HUES6 (cell line): Measurements from ENCODE around the gene FGGY.
"Not testable (repeated sequence)": the region's sequence is repeated elsewhere in the genome, so short reads cannot be mapped to it uniquely, and the experiment has no call there.

Experiments used
- H3K27ac ChIP-seq: 2 replicates; pipeline ENCODE4 v1.7.0; 2013; ENCODE audit warnings: low read depth, mild to moderate bottlenecking, low read length, inconsistent platforms
- H3K27me3 ChIP-seq: 2 replicates; pipeline ENCODE4 v1.6.1; 2013; ENCODE audit warnings: low read length; ENCODE audit not compliant: control insufficient read depth, insufficient read depth
- H3K36me3 ChIP-seq: 2 replicates; pipeline ENCODE4 v1.6.1; 2013; ENCODE audit warnings: low read length; ENCODE audit not compliant: control insufficient read depth, insufficient read depth
- H3K4me1 ChIP-seq: 2 replicates; pipeline ENCODE4 v1.6.1; 2013; ENCODE audit warnings: low read length; ENCODE audit not compliant: control insufficient read depth, insufficient read depth
- H3K4me3 ChIP-seq: 2 replicates; pipeline ENCODE4 v1.5.1; 2013; ENCODE audit warnings: low read depth, low read length
- H3K9ac ChIP-seq: one replicate; pipeline ENCODE4 v1.6.1; 2013; ENCODE audit warnings: mild to moderate bottlenecking, low read length
- H3K9me3 ChIP-seq: 2 replicates; pipeline ENCODE4 v1.6.1; 2013; ENCODE audit warnings: low read depth, low read length; ENCODE audit not compliant: control insufficient read depth, insufficient read depth

FGGY gene

DNA sequence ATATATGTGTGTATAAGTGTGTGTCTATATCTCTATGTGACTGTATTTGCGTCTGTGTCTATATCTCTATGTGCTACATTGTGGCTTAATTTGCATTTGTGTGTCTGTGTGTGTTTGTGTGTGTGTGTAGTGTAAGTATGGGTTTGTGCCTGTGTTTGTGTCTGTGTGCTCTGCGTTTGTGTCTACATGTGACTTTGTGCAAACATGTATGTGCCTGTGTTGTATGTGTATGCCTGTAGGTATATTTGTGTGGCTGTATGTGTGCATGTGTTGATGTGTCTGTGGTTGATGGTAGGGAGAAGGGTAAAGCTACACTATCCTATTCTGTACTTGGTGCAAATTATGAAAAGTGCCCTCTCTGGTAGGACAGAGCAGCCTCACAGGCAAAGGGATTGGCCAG lies 7.3 kb upstream of the FGGY start:
- Histone ChIP-seq H3K27ac (no peak overlapping the region), H3K27me3 (no peaks in the 10 kb centered on the region), H3K9me3 (no peaks in the 10 kb centered on the region), H3K9ac (no peak overlapping the region), H3K36me3 (no peaks in the 10 kb centered on the region), H3K4me1 (no peaks in the 10 kb centered on the region), H3K4me3 (no peak overlapping the region)

DNA sequence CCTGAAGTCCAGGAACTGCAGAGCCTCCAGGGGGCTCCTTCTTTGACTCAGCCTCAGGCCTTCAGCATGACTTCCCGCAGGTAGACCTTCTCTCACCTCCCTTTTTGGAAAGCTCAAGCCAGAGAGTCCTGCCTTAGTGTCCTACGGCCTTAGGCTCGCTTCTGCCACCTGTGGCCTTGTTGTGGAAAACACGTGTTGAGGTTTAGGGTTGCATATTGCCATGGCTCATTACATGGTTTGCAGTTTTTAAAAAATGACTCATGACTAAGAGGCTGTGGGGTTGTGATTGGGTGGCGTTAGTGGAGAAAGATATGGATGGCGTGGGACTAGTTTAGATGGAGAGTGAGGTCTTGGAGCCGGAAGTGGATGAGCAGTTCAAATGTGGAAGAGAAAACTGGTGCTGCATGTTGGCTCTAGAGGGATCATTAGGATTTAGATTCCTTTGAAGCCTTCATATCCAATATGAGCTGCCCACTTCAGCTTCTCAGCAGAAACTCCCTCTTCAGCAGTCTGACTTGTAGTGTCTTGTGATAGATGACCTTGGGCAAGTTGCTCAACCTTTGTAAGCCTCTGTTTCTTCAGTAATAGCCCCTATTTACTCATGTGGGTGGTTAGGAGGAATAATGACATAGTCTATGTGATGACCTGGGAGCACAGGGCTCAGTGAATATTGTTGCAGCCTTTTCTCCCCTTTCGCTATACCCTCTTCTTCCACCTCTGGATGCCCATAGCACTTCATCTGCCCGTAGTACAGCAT lies 6.5 kb upstream of the FGGY start:
- H3K9ac ChIP-seq = no peak overlapping the region
- no peaks in the 10 kb centered on the region for H3K9me3 ChIP-seq
- H3K27me3 ChIP-seq = no peaks in the 10 kb centered on the region; the same call in 1 of the 2 replicates
- H3K27ac ChIP-seq = no peak overlapping the region
- H3K4me1 ChIP-seq = no peaks in the 10 kb centered on the region
- H3K4me3 ChIP-seq = no peak overlapping the region
- no peaks in the 10 kb centered on the region for H3K36me3 ChIP-seq

DNA sequence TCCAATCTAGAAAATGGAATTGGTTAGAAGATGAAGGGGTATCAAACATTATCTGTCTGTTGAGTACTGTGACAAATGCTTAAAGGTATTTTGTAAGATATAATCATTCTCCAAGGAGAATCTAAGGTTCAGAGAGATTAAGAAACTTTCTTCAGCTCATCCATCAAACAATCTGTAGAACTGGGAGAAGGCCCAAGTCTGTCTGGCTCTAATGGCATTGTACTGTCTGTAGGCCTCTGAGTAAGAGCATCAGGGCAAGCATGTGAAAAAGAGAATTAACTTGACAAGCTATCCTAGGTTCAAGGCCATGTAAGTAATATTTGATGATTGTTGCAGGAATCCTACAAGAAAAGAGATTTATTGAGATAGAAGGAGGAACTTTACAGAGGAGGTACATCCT lies 5.3 kb upstream of the FGGY start:
- no peaks in the 10 kb centered on the region; the same call in 1 of the 2 replicates for H3K27me3 ChIP-seq
- no peaks in the 10 kb centered on the region for H3K9me3 ChIP-seq
- H3K36me3 ChIP-seq = no peaks in the 10 kb centered on the region
- H3K4me3 ChIP-seq = no peak overlapping the region
- no peak overlapping the region for H3K9ac ChIP-seq
- H3K27ac ChIP-seq = no peak overlapping the region
- H3K4me1 ChIP-seq = peaks cover 6% of the 10 kb centered on the region; the same call in 1 of the 2 replicates

DNA sequence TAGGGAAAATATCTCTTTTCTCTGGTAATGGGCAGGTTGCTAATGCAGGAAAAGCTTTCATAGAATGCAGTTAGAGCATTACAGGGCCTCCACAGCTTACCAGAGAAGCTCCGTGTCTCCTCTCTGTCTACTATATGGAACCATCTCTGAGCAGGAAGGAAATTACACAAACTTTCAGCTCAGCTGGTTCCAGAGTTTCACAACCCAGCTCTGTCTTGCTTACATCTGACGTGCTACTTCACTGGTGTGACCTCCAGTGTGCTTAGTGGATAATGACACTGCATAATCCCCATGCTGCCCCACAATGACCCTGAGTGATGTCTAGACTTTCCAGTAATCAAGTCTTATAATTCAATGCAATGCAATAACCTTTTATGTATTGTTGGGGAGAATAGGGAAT lies 4.3 kb upstream of the FGGY start:
- H3K4me3 ChIP-seq = no peak overlapping the region
- H3K9me3 ChIP-seq = no peaks in the 10 kb centered on the region
- no peak overlapping the region for H3K27ac ChIP-seq
- H3K36me3 ChIP-seq = no peaks in the 10 kb centered on the region
- no peak overlapping the region for H3K9ac ChIP-seq
- no peaks in the 10 kb centered on the region; the same call in 1 of the 2 replicates for H3K27me3 ChIP-seq
- H3K4me1 ChIP-seq = peaks cover 6% of the 10 kb centered on the region; the same call in 1 of the 2 replicates

DNA sequence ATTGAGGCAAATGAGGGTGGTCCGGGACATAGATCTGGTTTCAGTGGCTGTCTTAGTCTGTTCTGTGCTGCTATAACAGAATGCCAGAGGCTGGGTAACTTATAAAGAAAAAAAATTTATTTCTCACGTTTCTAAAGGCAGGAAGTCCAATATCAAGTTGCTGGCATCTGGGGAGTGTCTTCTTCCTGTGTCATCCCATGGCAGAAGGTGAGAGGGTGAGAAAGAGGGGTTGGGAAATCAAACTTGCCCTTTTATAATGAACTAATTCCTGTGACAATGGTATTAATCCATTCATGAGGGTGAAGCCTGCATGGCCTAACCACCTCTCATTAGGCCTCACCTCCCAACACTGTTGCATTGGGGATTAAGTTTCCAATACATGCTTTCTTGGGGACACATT lies 3.7 kb upstream of the FGGY start:
- no peaks in the 10 kb centered on the region for H3K9me3 ChIP-seq
- no peaks in the 10 kb centered on the region; the same call in 1 of the 2 replicates for H3K27me3 ChIP-seq
- H3K9ac ChIP-seq = no peak overlapping the region
- no peak overlapping the region for H3K4me3 ChIP-seq
- no peaks in the 10 kb centered on the region for H3K36me3 ChIP-seq
- H3K27ac ChIP-seq = no peak overlapping the region
- peaks cover 12% of the 10 kb centered on the region for H3K4me1 ChIP-seq

GRCh38 chr1:59293849-59294248 lies 3.0 kb upstream of the FGGY start:
- no peaks in the 10 kb centered on the region for H3K36me3 ChIP-seq
- H3K27me3 ChIP-seq = no peaks in the 10 kb centered on the region; the same call in 1 of the 2 replicates
- H3K27ac ChIP-seq = no peak overlapping the region
- H3K9ac ChIP-seq = no peak overlapping the region
- H3K4me3 ChIP-seq = no peak overlapping the region
- no peaks in the 10 kb centered on the region; the same call in 1 of the 2 replicates for H3K9me3 ChIP-seq
- peaks cover 14% of the 10 kb centered on the region for H3K4me1 ChIP-seq

DNA sequence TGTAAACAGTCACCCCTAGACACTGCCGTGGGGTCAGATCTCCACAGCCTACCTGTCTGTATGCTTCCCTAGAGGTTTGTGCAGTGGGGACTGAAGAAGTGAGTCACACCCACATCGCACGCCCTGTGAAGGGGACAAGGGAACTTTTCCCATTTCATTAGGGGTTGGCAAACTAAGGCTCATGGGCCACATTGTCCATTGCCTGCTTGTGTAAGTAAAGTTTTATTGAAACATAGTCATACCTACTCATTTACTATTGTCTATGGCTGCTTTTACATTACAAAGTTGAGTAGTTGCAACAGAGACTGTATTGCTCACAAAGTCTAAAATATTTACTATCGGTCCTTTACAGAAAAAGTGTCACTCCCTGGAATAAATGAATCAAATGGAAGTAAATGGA lies 2.5 kb upstream of the FGGY start:
- no peaks in the 10 kb centered on the region; the same call in 1 of the 2 replicates for H3K9me3 ChIP-seq
- no peak overlapping the region for H3K4me3 ChIP-seq
- peaks cover 14% of the 10 kb centered on the region for H3K4me1 ChIP-seq
- H3K27ac ChIP-seq = no peak overlapping the region
- no peaks in the 10 kb centered on the region; the same call in 1 of the 2 replicates for H3K27me3 ChIP-seq
- H3K9ac ChIP-seq = no peak overlapping the region
- no peaks in the 10 kb centered on the region for H3K36me3 ChIP-seq

- H3K9ac ChIP-seq = peak overlapping the region; percentile 70
- peaks cover 14% of the 10 kb centered on the region for H3K4me1 ChIP-seq
- no peak overlapping the region for H3K27ac ChIP-seq
- H3K9me3 ChIP-seq = no peaks in the 10 kb centered on the region; the same call in 1 of the 2 replicates
- H3K4me3 ChIP-seq = peak overlapping the region; percentile 73
- no peaks in the 10 kb centered on the region; the same call in 1 of the 2 replicates for H3K27me3 ChIP-seq
- H3K36me3 ChIP-seq = no peaks in the 10 kb centered on the region
Measured at GRCh38 chr1:59295618-59296017, 1.3 kb upstream of the FGGY start.

- Histone ChIP-seq H3K9me3 (peaks cover 3% of the 10 kb centered on the region; the same call in 1 of the 2 replicates), H3K9ac (no peak overlapping the region), H3K27me3 (no peaks in the 10 kb centered on the region; the same call in 1 of the 2 replicates), H3K27ac (no peak overlapping the region), H3K36me3 (0 out of 2 replicates have a peak, but pooled peaks cover 5% of the 10 kb centered on the region), H3K4me1 (peaks cover 14% of the 10 kb centered on the region), H3K4me3 (no peak overlapping the region)
Measured at GRCh38 chr1:59298026-59298583, 1.2 kb downstream of the FGGY start.

GRCh38 chr1:59298710-59299346 lies 1.9 kb downstream of the FGGY start:
- no peaks in the 10 kb centered on the region; the same call in 1 of the 2 replicates for H3K27me3 ChIP-seq
- H3K27ac ChIP-seq = no peak overlapping the region
- H3K4me1 ChIP-seq = peaks cover 14% of the 10 kb centered on the region
- H3K4me3 ChIP-seq = no peak overlapping the region
- H3K9me3 ChIP-seq = peaks cover 3% of the 10 kb centered on the region; the same call in 1 of the 2 replicates
- 0 out of 2 replicates have a peak, but pooled peaks cover 5% of the 10 kb centered on the region for H3K36me3 ChIP-seq
- no peak overlapping the region for H3K9ac ChIP-seq

- not testable (repeated sequence) for H3K4me3 ChIP-seq, H3K9me3 ChIP-seq, H3K36me3 ChIP-seq, H3K27me3 ChIP-seq, H3K9ac ChIP-seq, H3K27ac ChIP-seq
- H3K4me1 ChIP-seq = peaks cover 14% of the 10 kb centered on the region
Measured at GRCh38 chr1:59299670-59300069, 2.8 kb downstream of the FGGY start.
